GM12878 (cell line): ENCODE results near the gene NME7. TPM values are rescaled to one million over a fixed set of nuclear protein-coding genes. Genes with fewer than 3 reads are reported as not detected.

Source experiments
- ATAC-seq: fragments of 200-7000 bp; cut with Tn5 transposase; 3 replicates; pipeline ENCODE4 v1.9.1; 2020; ENCODE audit warnings: mild to moderate bottlenecking, moderate library complexity
- BruUV-seq: library from RNA; stranded (reverse); fragments of 400-500 nt; replicated peaks from 2 replicates; lab custom pipeline; 2021; lab: Mats Ljungman, UMichigan
- CTCF ChIA-PET: fragments of 300-600 bp; sonication (Branson Sonifier 250); formaldehyde crosslinking; extraction: SDS; loops from one replicate; lab custom pipeline; 2021; ENCODE audit warnings: inconsistent platforms; lab: Yijun Ruan, JAX
- POLR2A ChIA-PET: fragments of 350-600 bp; formaldehyde crosslinking; extraction: SDS; loops from one replicate; lab custom pipeline; 2021; ENCODE audit warnings: inconsistent platforms; lab: Charles Lee
- RAD21 ChIA-PET: fragments of 300-600 bp; sonication (Branson Sonifier 250); formaldehyde crosslinking; loops from one replicate; lab custom pipeline; 2023; ENCODE audit warnings: antibody characterized with exemption; ENCODE audit not compliant: unreplicated experiment; lab: Charles Lee
- SMC1A ChIA-PET: fragments of 300-600 bp; sonication (Branson Sonifier 250); formaldehyde crosslinking; loops from one replicate; lab custom pipeline; 2023; ENCODE audit not compliant: unreplicated experiment, uncharacterized antibody; lab: Charles Lee
- DNase-seq: peaks from one replicate; pipeline ENCODE4 v3.0.0-alpha.2; 2011; ENCODE audit warnings: low read depth, low spot score
- FAIRE-seq: peaks from 3 replicates; lab custom pipeline; 2011; peaks lifted over from hg19 to GRCh38; lab: Jason Lieb, UNC
- H2AFZ ChIP-seq: 2 replicates; pipeline ENCODE4 v1.6.0; 2011; ENCODE audit warnings: low read depth, low read length, control low read depth; ENCODE audit not compliant: control insufficient read depth
- H3K27ac ChIP-seq: 2 replicates; pipeline ENCODE4 v1.5.1; 2011; ENCODE audit warnings: control low read depth; ENCODE audit not compliant: control insufficient read depth, insufficient read depth
- H3K27me3 ChIP-seq, 2 experiments: replicated peaks in 1 of 2; 2 replicates each; pipeline versions ENCODE4 v1.6.0 to v1.6.1; 2011; ENCODE audit warnings: low read length in 1 of 2; ENCODE audit not compliant: control insufficient read depth in 2 of 2, insufficient read depth in 2 of 2
- H3K36me3 ChIP-seq, 2 experiments: 2 replicates each; pipeline ENCODE4 v1.5.1; 2011; ENCODE audit warnings: low read length in 1 of 2; ENCODE audit not compliant: control insufficient read depth in 2 of 2, insufficient read depth in 2 of 2
- H3K4me1 ChIP-seq: 2 replicates; pipeline ENCODE4 v1.6.1; 2011; ENCODE audit warnings: mild to moderate bottlenecking, low read length, moderate library complexity, mixed read lengths; ENCODE audit not compliant: control insufficient read depth, insufficient read depth
- H3K4me2 ChIP-seq: 2 replicates; pipeline ENCODE4 v1.6.0; 2011; ENCODE audit warnings: control low read depth; ENCODE audit not compliant: control insufficient read depth, insufficient read depth
- H3K4me3 ChIP-seq: fragments of 200-600 bp; sonication (generic); 2 replicates; pipeline ENCODE4 v1.5.1; 2016
- H3K79me2 ChIP-seq: 2 replicates; pipeline ENCODE4 v1.6.0; 2011; ENCODE audit warnings: low read length; ENCODE audit not compliant: control insufficient read depth, insufficient read depth
- H3K9ac ChIP-seq: 2 replicates; pipeline ENCODE4 v1.8.0; 2011; ENCODE audit warnings: low read length, control low read depth, mixed read lengths; ENCODE audit not compliant: control insufficient read depth, insufficient read depth
- H3K9me3 ChIP-seq: replicated peaks from 3 replicates; pipeline ENCODE4 v1.5.1; 2011; ENCODE audit warnings: mild to moderate bottlenecking, low read length; ENCODE audit not compliant: control insufficient read depth, insufficient read depth
- H4K20me1 ChIP-seq: 2 replicates; pipeline ENCODE4 v1.6.0; 2011; ENCODE audit not compliant: control insufficient read depth, insufficient read depth
- BHLHE40 ChIP-seq, 2 experiments: fragments of 450-650 bp in 1 of 2; IDR thresholded peaks; 2 replicates each; pipeline ENCODE4 v1.6.1; 2011 to 2017; ENCODE audit warnings: low read depth in 2 of 2, borderline replicate concordance in 1 of 2, improper control_type of control experiment in 1 of 2, low read length in 1 of 2, mild to moderate bottlenecking in 1 of 2
- CEBPZ ChIP-seq: fragments of 150-350 bp; IDR thresholded peaks from 2 replicates; pipeline ENCODE4 v1.6.1; 2016; ENCODE audit warnings: low read depth, low read length
- EGR1 ChIP-seq, 2 experiments: IDR thresholded peaks; 1 replicate in 1 of 2; 2 replicates in 1 of 2; pipeline ENCODE4 v1.6.1; 2011 to 2012; ENCODE audit warnings: low read depth in 2 of 2, low read length in 2 of 2, borderline replicate concordance in 1 of 2, mild to moderate bottlenecking in 1 of 2, moderate library complexity in 1 of 2
- EP300 ChIP-seq, 2 experiments: fragments of 150-350 bp in 1 of 2; IDR thresholded peaks; 2 replicates each; pipeline ENCODE4 v1.6.1; 2011 to 2012; ENCODE audit warnings: low read depth in 2 of 2, low read length in 2 of 2, borderline replicate concordance in 1 of 2, improper control_type of control experiment in 1 of 2, inconsistent platforms in 1 of 2; ENCODE audit not compliant: control insufficient read depth in 1 of 2
- GATAD2B ChIP-seq: fragments of 450-650 bp; conservative IDR thresholded peaks from 2 replicates; pipeline ENCODE4 v1.6.1; 2017; ENCODE audit warnings: low read depth, mild to moderate bottlenecking, moderate library complexity
- JUNB ChIP-seq: IDR thresholded peaks from 2 replicates; pipeline ENCODE4 v1.6.1; 2016; ENCODE audit warnings: antibody characterized with exemption, mild to moderate bottlenecking
- MTA3 ChIP-seq: IDR thresholded peaks from 2 replicates; pipeline ENCODE4 v1.6.1; 2012; ENCODE audit warnings: low read length, inconsistent platforms, borderline replicate concordance
- SIX5 ChIP-seq: IDR thresholded peaks from 2 replicates; pipeline ENCODE4 v1.6.1; 2011; ENCODE audit warnings: mild to moderate bottlenecking, low read depth, low read length, moderate library complexity; ENCODE audit not compliant: severe bottlenecking
- SMAD1 ChIP-seq: fragments of 450-650 bp; IDR thresholded peaks from 2 replicates; pipeline ENCODE4 v1.6.1; 2018; ENCODE audit warnings: mild to moderate bottlenecking, low read depth; ENCODE audit not compliant: partially characterized antibody
- SPI1 ChIP-seq: IDR thresholded peaks from 2 replicates; pipeline ENCODE4 v1.6.1; 2011; ENCODE audit warnings: low read depth, mild to moderate bottlenecking, low read length, moderate library complexity, borderline replicate concordance; ENCODE audit not compliant: insufficient read depth
- WGBS: methylation state at CpG from one replicate; pipeline ENCODE4 v1.1.6; 2016; ENCODE audit warnings: low lambda C conversion rate; ENCODE audit not compliant: insufficient replicate concordance, insufficient coverage; ENCODE audit errors: missing lambda C conversion rate; 5-methylcytosine and 5-hydroxymethylcytosine counted together
- in situ Hi-C: fragments of 300-500 bp; cut with MboI; formaldehyde crosslinking; loops from 9 replicates; pipeline ENCODE4 v1.14.3; 2018; ENCODE audit warnings: mixed read lengths
- intact Hi-C: fragments of 100-400 bp; cut with micrococcal nuclease; formaldehyde crosslinking; loops from one replicate; pipeline ENCODE4 v1.14.2; 2022; ENCODE audit not compliant: unreplicated experiment
- polyA plus RNA-seq, 11 experiments: library from polyadenylated mRNA; depleted of rRNA in 4 of 11; unstranded in 6 of 11; stranded (reverse) in 5 of 11; fragments of >200 nt; fragmentation: Nextera tagmentation in 4 of 11; fragmentation: Illumina TruSeq in 1 of 11; extraction: Ambion mirVana in 4 of 11; extraction: Trizol in 1 of 11; gene quantifications; 1 replicate in 1 of 11; 2 replicates in 10 of 11; pipeline versions ENCODE4 v1.2.1 to v1.2.3, GENCODE V29; 2011 to 2016; ENCODE audit warnings: inconsistent platforms in 2 of 11, missing spikeins in 2 of 11, low read depth in 1 of 11
- total RNA-seq, 4 experiments: library from RNA; depleted of rRNA in 3 of 4; stranded (reverse); fragments of >200 nt in 3 of 4; fragmentation: Illumina TruSeq in 1 of 4; extraction: Trizol in 1 of 4; gene quantifications; 2 replicates each; pipeline versions ENCODE4 v1.2.1 to v1.2.3, GENCODE V29; 2013 to 2021
- TF ChIP-seq, protein P1 (sequence below): fragments of 450-650 bp; IDR thresholded peaks from 2 replicates; pipeline ENCODE4 v1.6.1; 2017; ENCODE audit warnings: mild to moderate bottlenecking, moderate library complexity

NME7 gene
- total and polyA plus RNA-seq, 10 of the 15 experiments (the other 5 are each of a cell fraction or from before 2014, with no cell fraction given) = 1.5 to 15.6 (median 7.2) TPM

- TF ChIP-seq SPI1 (peak; percentile 86), SMAD1 (no peak), EGR1 (IDR thresholded peaks at IDR 0.05; ENCODE audit: borderline replicate concordance in 1 of 2, low read depth in 2 of 2, low read length in 2 of 2) (no peak), GATAD2B (no peak), CEBPZ (no peak), BHLHE40 (IDR thresholded peaks at IDR 0.05; ENCODE audit: borderline replicate concordance in 1 of 2, low read depth in 2 of 2, low read length in 1 of 2) (peak in 1 of 2 experiments; percentile 65; a peak in 2 of 4 replicates)
- TF ChIP-seq, all 136 proteins: peak for 7
Observed at GRCh38 chr1:169098380-169098779, 269.2 kb downstream of the NME7 start (continued).

DNA sequence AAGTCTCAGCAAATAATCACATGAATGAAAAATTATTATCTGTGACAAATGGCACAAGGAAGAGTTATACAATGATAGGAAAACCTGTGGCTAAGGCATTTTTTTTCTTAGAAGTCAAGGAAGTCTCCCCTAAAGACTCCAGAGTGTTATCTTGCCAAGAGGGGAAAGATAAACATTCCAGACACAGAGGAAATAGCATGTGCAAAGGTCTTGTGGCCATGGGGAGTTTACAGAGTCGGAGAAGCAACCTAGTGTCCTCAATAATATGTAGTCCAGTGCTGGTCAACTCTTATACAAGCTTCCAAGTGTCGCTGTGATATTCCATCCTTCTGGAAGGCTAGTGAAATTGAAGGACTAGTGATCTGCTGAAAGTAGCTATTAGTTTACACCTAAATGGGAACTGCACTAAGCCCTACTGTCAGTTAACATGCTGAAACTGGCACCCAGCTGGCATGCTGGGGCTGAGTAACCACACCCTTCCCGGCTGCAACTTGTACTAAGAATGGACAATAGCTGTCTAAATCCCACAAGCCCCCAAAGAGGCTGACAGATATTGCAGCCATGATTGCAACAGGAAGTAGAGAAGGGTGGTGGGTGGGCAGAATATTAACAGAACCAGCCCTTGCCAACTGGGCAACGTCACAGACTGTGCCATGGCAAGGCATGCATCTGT is 272.6 kb downstream of the NME7 start:
- ChIA-PET POLR2A (interaction anchor here (0.9 kb wide), 2 partner anchors 9 to 45 kb away, joined by 3 read pairs; no protein-coding TSS in a partner anchor), RAD21 (interaction anchor here (1.0 to 9.8 kb wide), 5 partner anchors 10 to 70 kb away, joined by 3 to 109 read pairs (median 6); no protein-coding TSS in a partner anchor), CTCF (interaction anchor here (0.9 to 1.8 kb wide), 5 partner anchors 9 to 458 kb away, joined by 3 to 6 read pairs (median 4); no protein-coding TSS in a partner anchor), SMC1A (interaction anchor here (0.5 to 17.5 kb wide), 12 partner anchors 8 to 753 kb away, joined by 3 to 188 read pairs (median 3); partner anchors contain the start of gene ATP1B1)
- Histone ChIP-seq H3K4me2 (no peak overlapping the region), H3K9me3 (no peaks in the 10 kb centered on the region; the same call in 2 of the 3 replicates), H4K20me1 (no peaks in the 10 kb centered on the region), H2AFZ (no peak overlapping the region), H3K4me3 (no peak overlapping the region), H3K36me3 (no peaks in the 10 kb centered on the region), H3K9ac (no peak overlapping the region), H3K27ac (no peak overlapping the region), H3K27me3 (no peaks in the 10 kb centered on the region), H3K4me1 (peaks cover 24% of the 10 kb centered on the region), H3K79me2 (no peaks in the 10 kb centered on the region)
- in situ Hi-C loops = no loop called here
- 16% methylated on average over 4 of the region's 4 CpGs for WGBS
- no TSS peak for BruUV-seq
- ATAC-seq = no peak
- intact Hi-C loops = loop anchor here (5.0 kb wide), 1 partner anchor 68 kb away; no protein-coding TSS in a partner anchor
- no peak for FAIRE-seq
- DNase-seq = no peak
- TF ChIP-seq EP300 (IDR thresholded peaks at IDR 0.05; ENCODE audit: borderline replicate concordance in 1 of 2, control insufficient read depth in 1 of 2, low read depth in 2 of 2, low read length in 2 of 2) (no peak), MTA3 (no peak), JUNB (no peak), SIX5 (no peak)
- TF ChIP-seq, protein P1, sequence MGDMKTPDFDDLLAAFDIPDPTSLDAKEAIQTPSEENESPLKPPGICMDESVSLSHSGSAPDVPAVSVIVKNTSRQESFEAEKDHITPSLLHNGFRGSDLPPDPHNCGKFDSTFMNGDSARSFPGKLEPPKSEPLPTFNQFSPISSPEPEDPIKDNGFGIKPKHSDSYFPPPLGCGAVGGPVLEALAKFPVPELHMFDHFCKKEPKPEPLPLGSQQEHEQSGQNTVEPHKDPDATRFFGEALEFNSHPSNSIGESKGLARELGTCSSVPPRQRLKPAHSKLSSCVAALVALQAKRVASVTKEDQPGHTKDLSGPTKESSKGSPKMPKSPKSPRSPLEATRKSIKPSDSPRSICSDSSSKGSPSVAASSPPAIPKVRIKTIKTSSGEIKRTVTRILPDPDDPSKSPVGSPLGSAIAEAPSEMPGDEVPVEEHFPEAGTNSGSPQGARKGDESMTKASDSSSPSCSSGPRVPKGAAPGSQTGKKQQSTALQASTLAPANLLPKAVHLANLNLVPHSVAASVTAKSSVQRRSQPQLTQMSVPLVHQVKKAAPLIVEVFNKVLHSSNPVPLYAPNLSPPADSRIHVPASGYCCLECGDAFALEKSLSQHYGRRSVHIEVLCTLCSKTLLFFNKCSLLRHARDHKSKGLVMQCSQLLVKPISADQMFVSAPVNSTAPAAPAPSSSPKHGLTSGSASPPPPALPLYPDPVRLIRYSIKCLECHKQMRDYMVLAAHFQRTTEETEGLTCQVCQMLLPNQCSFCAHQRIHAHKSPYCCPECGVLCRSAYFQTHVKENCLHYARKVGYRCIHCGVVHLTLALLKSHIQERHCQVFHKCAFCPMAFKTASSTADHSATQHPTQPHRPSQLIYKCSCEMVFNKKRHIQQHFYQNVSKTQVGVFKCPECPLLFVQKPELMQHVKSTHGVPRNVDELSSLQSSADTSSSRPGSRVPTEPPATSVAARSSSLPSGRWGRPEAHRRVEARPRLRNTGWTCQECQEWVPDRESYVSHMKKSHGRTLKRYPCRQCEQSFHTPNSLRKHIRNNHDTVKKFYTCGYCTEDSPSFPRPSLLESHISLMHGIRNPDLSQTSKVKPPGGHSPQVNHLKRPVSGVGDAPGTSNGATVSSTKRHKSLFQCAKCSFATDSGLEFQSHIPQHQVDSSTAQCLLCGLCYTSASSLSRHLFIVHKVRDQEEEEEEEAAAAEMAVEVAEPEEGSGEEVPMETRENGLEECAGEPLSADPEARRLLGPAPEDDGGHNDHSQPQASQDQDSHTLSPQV = no peak
